ENCODE measurements around the gene SPRTN.

GRCh38 chr1:231301990-231302389 is 36.1 kb upstream of the SPRTN start:
- TF ChIP-seq POLR2A (IDR thresholded peaks at IDR 0.05) (no peak), CTCF (IDR thresholded peaks at IDR 0.05 in 8 of 11, conservative IDR thresholded peaks at IDR 0.05 in 3 of 11) (no peak), POLR2AphosphoS5 (IDR thresholded peaks at IDR 0.05) (no peak)
